Nephron progenitor cell (in vitro differentiated cells): Measurements from ENCODE around the gene CACNB4.

Experiments used
- DNase-seq: peaks from one replicate; pipeline ENCODE4 v3.0.0; 2021
- H3K27ac Mint-ChIP-seq: 2 replicates; pipeline ENCODE4 v1.8.0; 2021; ENCODE audit warnings: mild to moderate bottlenecking, moderate library complexity, mixed read lengths
- H3K27me3 Mint-ChIP-seq: 2 replicates; pipeline ENCODE4 v1.8.0; 2021; ENCODE audit warnings: mild to moderate bottlenecking, low read depth, mixed read lengths; ENCODE audit not compliant: poor library complexity
- H3K36me3 Mint-ChIP-seq: 2 replicates; pipeline ENCODE4 v1.8.0; 2021; ENCODE audit warnings: low read depth, mixed read lengths
- H3K4me1 Mint-ChIP-seq: 2 replicates; pipeline ENCODE4 v1.8.0; 2021; ENCODE audit warnings: mixed read lengths
- H3K4me3 Mint-ChIP-seq: 2 replicates; pipeline ENCODE4 v1.8.0; 2021; ENCODE audit warnings: mild to moderate bottlenecking, moderate library complexity, mixed read lengths
- H3K9me3 Mint-ChIP-seq: 2 replicates; pipeline ENCODE4 v1.8.0; 2021; ENCODE audit warnings: mild to moderate bottlenecking, moderate library complexity, mixed read lengths
- CTCF ChIP-seq: fragments of 200-600 bp; sonication (generic); IDR thresholded peaks from 2 replicates; pipeline ENCODE4 v1.5.0; 2021; ENCODE audit warnings: antibody characterized with exemption

CACNB4 gene

GRCh38 chr2:151852260-151853069 lies 246.4 kb downstream of the CACNB4 start:
- TF ChIP-seq CTCF = no peak
- Mint-ChIP-seq H3K27me3 (no peaks in the 10 kb centered on the region), H3K27ac (peak overlapping the region; percentile 57), H3K4me1 (peaks cover 26% of the 10 kb centered on the region), H3K4me3 (no peak overlapping the region), H3K36me3 (no peaks in the 10 kb centered on the region), H3K9me3 (no peaks in the 10 kb centered on the region)
- no peak for DNase-seq

- Mint-ChIP-seq H3K4me1 (peaks cover 26% of the 10 kb centered on the region), H3K27me3 (no peaks in the 10 kb centered on the region), H3K27ac (no peak overlapping the region), H3K4me3 (no peak overlapping the region), H3K9me3 (no peaks in the 10 kb centered on the region), H3K36me3 (no peaks in the 10 kb centered on the region)
- no peak for TF ChIP-seq CTCF
- no peak for DNase-seq
Observed at GRCh38 chr2:151851761-151852160, 247.1 kb downstream of the CACNB4 start.

- no peak for DNase-seq
- Mint-ChIP-seq H3K4me1 (peaks cover 26% of the 10 kb centered on the region), H3K9me3 (no peaks in the 10 kb centered on the region), H3K4me3 (no peak overlapping the region), H3K36me3 (no peaks in the 10 kb centered on the region), H3K27ac (no peak overlapping the region), H3K27me3 (no peaks in the 10 kb centered on the region)
- TF ChIP-seq CTCF = no peak
Observed at GRCh38 chr2:151849413-151850010, 249.3 kb downstream of the CACNB4 start.

GRCh38 chr2:151845884-151846283 lies 253.0 kb downstream of the CACNB4 start:
- no peak overlapping the region for H3K4me3 Mint-ChIP-seq
- H3K36me3 Mint-ChIP-seq = no peaks in the 10 kb centered on the region
- H3K27me3 Mint-ChIP-seq = peaks cover 4% of the 10 kb centered on the region
- no peaks in the 10 kb centered on the region for H3K9me3 Mint-ChIP-seq
- TF ChIP-seq CTCF = no peak
- no peak overlapping the region for H3K27ac Mint-ChIP-seq
- peaks cover 26% of the 10 kb centered on the region for H3K4me1 Mint-ChIP-seq
- no peak for DNase-seq

GRCh38 chr2:151845481-151845880 lies 253.4 kb downstream of the CACNB4 start:
- peaks cover 26% of the 10 kb centered on the region for H3K4me1 Mint-ChIP-seq
- no peak overlapping the region for H3K4me3 Mint-ChIP-seq

More at GRCh38 chr2:151845481-151845880, 253.4 kb downstream of the CACNB4 start:
- TF ChIP-seq CTCF = no peak
- no peaks in the 10 kb centered on the region for H3K36me3 Mint-ChIP-seq
- H3K9me3 Mint-ChIP-seq = no peaks in the 10 kb centered on the region
- H3K27me3 Mint-ChIP-seq = peaks cover 4% of the 10 kb centered on the region
- H3K27ac Mint-ChIP-seq = no peak overlapping the region
- DNase-seq = no peak
